Effector memory CD4-positive, alpha-beta T cell (primary cell): ENCODE data around the gene SLC25A24.
"Not testable (repeated sequence)": the region's sequence is repeated elsewhere in the genome, so short reads cannot be mapped to it uniquely, and the experiment has no call there.

Experiments used
- DNase-seq, 3 donors: peaks; one replicate each; pipeline ENCODE4 v3.0.0-alpha.2; 2020
- H3K27ac ChIP-seq: 2 replicates; pipeline ENCODE4 v1.7.0; 2013; ENCODE audit warnings: mild to moderate bottlenecking, low read length, moderate library complexity; ENCODE audit not compliant: insufficient read depth, poor library complexity, severe bottlenecking
- H3K27me3 ChIP-seq: replicated peaks from 2 replicates; pipeline ENCODE4 v1.7.0; 2013; ENCODE audit warnings: mild to moderate bottlenecking, low read length; ENCODE audit not compliant: insufficient read depth, control insufficient read depth, poor library complexity, severe bottlenecking
- H3K36me3 ChIP-seq: 2 replicates; pipeline ENCODE4 v1.7.0; 2013; ENCODE audit warnings: mild to moderate bottlenecking, low read length, moderate library complexity; ENCODE audit not compliant: control insufficient read depth, insufficient read depth
- H3K4me1 ChIP-seq: 2 replicates; pipeline ENCODE4 v1.7.0; 2013; ENCODE audit warnings: low read length, mild to moderate bottlenecking; ENCODE audit not compliant: control insufficient read depth, insufficient read depth, poor library complexity, severe bottlenecking
- H3K4me3 ChIP-seq: 2 replicates; pipeline ENCODE4 v1.7.0; 2013; ENCODE audit warnings: low read length, low read depth, mild to moderate bottlenecking; ENCODE audit not compliant: insufficient read depth, poor library complexity, severe bottlenecking
- H3K9me3 ChIP-seq: 2 replicates; pipeline ENCODE4 v1.7.0; 2013; ENCODE audit warnings: mild to moderate bottlenecking, low read length, moderate library complexity; ENCODE audit not compliant: control insufficient read depth
- total RNA-seq, 3 donors: gene quantifications; one replicate each; lab custom pipeline; 2026; lab: John Stamatoyannopoulos, UW

The SLC25A24 gene
- 31.0 to 37.0 (median 33.3) reads per million in 3 donors for total RNA-seq

DNA sequence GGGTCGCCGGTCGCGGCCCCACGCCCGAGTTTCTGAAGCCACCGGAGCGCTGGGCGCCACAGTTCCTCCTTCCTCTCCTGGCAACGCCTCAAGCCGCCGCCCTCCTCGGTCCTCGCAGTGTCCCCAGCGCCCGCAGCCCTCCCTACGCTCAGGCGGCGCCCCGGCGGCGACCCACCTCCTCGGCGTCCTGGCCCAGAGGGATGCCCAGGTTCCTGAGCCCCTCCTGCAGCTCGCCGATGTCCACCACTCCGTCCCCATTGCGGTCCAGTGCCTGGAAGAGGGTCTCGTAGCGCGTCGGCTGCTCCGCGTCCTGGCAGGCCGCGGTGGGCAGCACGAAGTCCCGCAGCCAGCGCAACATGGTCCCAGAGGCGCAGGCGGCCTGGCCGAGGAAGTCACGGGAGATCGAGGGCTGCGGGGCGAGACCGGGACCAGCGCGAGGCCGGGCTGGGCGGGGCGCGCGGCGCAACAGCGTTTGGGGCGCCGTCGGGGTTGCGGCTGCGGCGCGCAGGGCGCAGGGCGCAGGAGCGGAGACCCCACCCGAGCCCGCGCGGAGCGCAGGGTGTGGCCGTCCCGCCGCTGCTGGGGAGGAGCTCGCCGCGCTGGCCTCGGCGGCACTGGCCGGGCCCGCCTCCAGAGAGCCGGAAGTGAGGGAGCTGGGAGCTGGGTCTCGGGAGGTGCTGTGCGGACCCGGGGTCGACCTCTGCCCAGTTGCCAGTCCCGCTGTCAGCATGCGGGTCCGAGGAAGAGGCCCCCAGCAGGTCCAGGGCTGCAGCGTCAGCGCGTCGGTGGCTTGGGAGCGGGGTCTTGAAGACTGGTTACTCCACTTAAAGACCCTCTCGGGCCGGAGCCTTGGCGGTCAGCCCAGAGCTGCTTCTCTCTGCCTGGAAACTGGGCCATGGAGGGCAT is at the start of gene SLC25A24:
Gene SLC25A24, minus strand, starts transcription at position 563 of the 906 bp plus-strand sequence. Its CDS starts 205 bp downstream, at position 358.
- Histone ChIP-seq H3K4me3 (peak within 1 kb of the TSS; percentile 95), H3K36me3 (no peaks in the 10 kb centered on the region), H3K9me3 (no peaks in the 10 kb centered on the region), H3K4me1 (peaks cover 7% of the 10 kb centered on the region), H3K27ac (peak within 1 kb of the TSS; percentile 70), H3K27me3 (no peaks in the 10 kb centered on the region)
- peak; percentile 48 to 61 (median 53) for DNase-seq

DNA sequence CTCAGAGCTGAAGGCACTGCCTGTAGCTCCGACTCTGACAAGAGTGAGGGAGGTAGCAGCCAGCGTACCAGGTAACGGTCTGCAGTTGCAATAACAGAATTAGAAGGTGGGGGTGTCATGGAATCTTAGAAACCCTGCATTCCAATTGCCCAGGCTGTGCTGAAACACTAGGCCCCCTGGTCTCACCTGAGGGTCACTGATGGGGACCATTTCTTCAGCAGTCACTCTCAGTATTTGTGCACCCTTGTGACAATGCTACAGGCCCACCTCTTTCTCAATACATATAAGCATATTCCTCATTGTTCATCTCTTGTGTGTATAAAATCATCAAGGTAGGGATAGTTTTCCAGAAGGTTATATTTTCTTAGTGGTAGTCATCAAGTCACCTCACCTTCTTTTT is 43.8 kb upstream of the SLC25A24 start, which contains the start of gene NBPF4:
Gene NBPF4, minus strand, starts transcription at position 101 of the 400 bp plus-strand sequence. CDS start 315 bp downstream, outside the sequence.
- not testable (repeated sequence) for H3K9me3 ChIP-seq, DNase-seq, H3K27ac ChIP-seq, H3K4me1 ChIP-seq, H3K27me3 ChIP-seq, H3K36me3 ChIP-seq, H3K4me3 ChIP-seq

DNA sequence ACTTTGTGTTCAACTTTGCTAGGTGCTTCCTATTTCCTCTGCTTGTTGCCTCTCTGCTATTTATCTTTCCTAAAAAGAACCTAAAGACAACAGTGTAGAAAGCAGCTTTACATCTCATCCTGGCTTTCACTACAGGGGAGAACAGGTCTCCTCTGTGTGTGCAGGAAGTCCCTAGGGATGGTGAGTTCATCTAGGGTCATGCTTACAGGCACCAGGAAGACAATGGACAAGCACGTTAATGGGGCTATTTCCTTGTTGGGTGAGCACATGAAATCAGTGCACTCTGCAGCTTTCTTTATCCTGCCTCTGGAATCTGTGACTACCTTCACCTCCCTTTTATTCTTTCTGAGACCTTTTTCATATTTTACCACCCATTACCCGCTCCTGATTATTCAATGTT is 39.3 kb upstream of the SLC25A24 start:
- H3K9me3 ChIP-seq, H3K4me1 ChIP-seq, H3K36me3 ChIP-seq, DNase-seq, H3K27ac ChIP-seq, H3K27me3 ChIP-seq, H3K4me3 ChIP-seq: not testable (repeated sequence)

DNA sequence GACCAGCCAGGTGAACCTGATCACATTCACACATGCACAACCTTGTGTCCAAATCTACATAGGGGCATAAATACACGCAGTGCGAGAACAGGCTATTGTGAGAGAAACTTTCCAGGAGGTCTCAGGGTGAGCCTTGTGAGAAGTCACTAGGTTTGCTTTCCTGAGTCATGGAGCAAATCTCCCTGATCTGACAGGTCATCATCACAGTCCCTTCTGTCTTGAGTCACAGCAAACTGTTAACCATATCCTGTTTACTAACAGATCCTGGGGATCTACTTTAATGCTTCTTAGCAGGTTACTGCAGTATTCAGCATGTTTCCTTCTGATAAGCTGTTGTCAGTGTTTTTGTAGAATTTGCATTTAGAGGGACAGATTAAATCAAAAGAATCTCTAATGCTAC is 35.2 kb upstream of the SLC25A24 start:
- H3K9me3 ChIP-seq, DNase-seq: not testable (repeated sequence)

DNA sequence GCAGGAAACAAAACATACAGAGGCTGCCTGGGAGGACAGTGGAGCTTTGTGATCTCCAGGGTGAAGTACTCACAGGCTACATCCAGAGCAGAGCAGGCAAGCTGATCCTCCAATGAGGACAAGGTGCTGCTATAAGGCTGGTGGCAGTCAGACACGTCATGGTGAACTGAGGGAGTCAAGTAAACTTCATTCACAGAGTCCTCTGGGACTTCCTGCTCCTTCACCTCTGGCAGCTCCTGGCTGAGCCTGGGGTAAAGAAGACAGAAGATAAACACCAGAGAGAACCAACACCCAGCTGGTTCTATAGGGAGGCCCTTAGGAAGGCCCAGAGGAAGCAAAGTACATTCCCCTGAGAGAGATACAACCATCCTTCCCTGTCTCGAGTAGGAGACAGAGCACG is 32.0 kb upstream of the SLC25A24 start:
- H3K36me3 ChIP-seq, H3K4me1 ChIP-seq, H3K27ac ChIP-seq, H3K4me3 ChIP-seq, DNase-seq, H3K27me3 ChIP-seq, H3K9me3 ChIP-seq: not testable (repeated sequence)

More for the DNA sequence above, 35.2 kb upstream of the SLC25A24 start:
- H3K4me1 ChIP-seq, H3K36me3 ChIP-seq, H3K27me3 ChIP-seq, H3K4me3 ChIP-seq, H3K27ac ChIP-seq: not testable (repeated sequence)

DNA sequence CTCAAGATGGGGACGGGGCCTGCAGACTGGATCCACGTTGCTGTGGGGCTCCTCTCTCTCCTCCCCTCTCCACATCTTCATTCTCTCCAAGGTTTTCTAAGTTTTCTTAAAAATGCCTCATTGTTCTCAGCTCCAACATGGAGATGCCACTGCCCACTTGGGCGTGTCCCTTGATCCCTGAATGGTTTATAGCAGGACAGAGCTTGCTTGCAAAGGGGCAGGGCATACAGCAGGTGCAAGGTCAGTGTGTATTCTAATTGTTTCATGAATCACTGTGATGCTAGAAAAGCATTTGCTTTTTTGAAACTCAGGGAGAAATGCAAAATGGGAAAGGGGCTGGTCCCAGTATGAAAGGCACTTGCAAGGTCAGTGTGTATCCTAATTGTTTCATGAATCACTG is 29.8 kb upstream of the SLC25A24 start:
- not testable (repeated sequence) for H3K36me3 ChIP-seq, H3K27me3 ChIP-seq, H3K9me3 ChIP-seq, H3K4me1 ChIP-seq, H3K4me3 ChIP-seq, DNase-seq, H3K27ac ChIP-seq

DNA sequence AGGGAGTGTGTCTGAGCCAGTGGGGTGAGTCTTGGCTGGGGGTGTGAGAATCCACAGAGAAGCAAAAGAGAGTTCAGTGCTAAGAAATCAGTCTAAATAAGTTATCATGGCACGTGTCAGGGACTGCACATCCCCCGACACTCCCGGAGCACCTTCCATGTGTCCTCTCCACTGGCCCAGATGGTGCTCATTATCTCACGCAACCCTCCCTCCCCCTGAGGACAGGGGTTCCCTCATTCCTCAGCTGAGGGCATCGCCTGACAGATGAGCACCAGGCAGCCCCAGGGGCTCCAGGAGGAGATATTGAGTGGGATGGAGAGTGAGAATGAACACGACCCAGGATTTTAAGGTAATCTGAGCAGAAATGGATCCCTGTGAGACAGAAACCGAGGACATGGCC is 27.6 kb upstream of the SLC25A24 start:
- H3K36me3 ChIP-seq, H3K27me3 ChIP-seq, DNase-seq, H3K4me1 ChIP-seq, H3K4me3 ChIP-seq, H3K27ac ChIP-seq, H3K9me3 ChIP-seq: not testable (repeated sequence)

DNA sequence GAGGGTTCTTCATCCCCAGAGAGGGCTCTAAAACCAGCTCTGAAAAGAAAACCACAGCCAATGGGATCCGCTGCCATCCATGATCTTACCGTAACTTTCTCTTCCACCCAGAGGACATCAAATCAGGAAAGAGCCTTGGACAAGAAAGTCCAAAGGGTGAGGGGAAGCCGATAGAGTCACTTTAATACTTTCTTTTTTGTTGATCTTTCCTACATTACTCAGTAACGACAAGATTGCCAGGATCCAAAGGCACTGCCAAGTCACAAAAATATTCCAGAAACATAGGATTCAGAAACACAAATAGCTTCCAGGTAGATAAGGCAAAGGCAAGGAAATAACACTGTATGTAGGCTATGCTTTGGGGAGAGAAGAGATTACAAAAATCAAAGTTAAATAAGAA is 26.7 kb upstream of the SLC25A24 start:
- H3K4me3 ChIP-seq = not testable (repeated sequence)

DNA sequence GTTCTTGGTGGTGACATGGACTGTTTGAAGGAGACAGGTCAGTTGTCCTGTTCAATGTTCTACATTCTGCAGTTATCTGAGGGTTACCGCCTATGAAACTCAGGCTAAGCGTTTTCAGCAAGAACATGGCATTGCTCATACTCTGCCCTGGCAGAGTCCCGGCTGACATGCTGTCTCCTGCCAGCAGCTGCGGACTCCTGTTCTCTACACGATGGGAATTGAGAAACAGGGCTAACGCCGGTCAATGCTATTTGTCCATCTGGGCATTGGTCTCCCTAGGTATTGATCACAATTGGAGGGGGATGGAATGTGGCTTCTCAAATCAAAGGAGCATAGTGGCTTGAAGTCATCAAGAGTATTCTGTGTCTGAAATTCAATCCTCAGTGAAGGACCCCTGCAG is 23.1 kb upstream of the SLC25A24 start:
- not testable (repeated sequence) for DNase-seq, H3K9me3 ChIP-seq, H3K36me3 ChIP-seq

More for the DNA sequence above, 26.7 kb upstream of the SLC25A24 start:
- not testable (repeated sequence) for H3K36me3 ChIP-seq, H3K4me1 ChIP-seq, H3K27me3 ChIP-seq, H3K9me3 ChIP-seq, H3K27ac ChIP-seq, DNase-seq

DNA sequence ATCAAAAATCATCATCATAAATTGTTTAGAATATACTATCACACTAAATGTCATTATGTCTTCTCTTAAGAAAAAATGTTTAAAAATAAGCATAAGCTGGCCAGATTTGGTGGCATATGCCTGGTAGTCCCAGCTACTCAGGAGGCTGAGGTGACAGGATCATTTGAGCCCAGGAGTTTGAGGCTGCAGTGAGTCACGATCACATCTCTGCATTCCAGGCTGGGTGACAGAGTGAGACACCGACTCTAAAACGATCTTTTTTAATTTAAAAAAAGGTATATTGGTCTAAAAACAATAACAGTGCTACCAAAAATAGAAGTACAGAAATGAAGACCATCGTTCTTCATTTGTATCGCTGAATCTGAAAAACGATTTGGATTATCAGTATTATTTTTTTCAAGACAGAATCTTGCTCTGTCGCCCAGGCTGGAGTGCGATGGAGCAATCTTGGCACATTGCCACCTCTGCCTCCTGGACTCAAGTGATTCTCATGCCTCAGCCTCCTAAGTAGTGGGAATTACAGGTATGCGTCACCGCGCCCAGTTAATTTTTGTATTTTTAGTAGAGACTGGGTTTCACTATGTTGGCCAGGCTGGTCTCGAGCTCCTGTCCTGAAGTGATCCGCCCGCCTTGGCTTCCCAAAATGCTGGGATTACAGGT is 17.5 kb upstream of the SLC25A24 start:
- not testable (repeated sequence) for H3K9me3 ChIP-seq, H3K27ac ChIP-seq, H3K36me3 ChIP-seq, H3K27me3 ChIP-seq, H3K4me3 ChIP-seq, H3K4me1 ChIP-seq, DNase-seq

More for the DNA sequence above, 23.1 kb upstream of the SLC25A24 start:
- H3K27ac ChIP-seq, H3K4me3 ChIP-seq, H3K4me1 ChIP-seq, H3K27me3 ChIP-seq: not testable (repeated sequence)
